ENCODE data around the gene NHLRC1. TPM values are rescaled to one million over a fixed set of nuclear protein-coding genes. Genes with fewer than 3 reads are reported as not detected.

NHLRC1 gene
- polyA plus RNA-seq, 2 donors, result 0.79 to 1.4 TPM

GRCh38 chr6:18096423-18096822, 26.1 kb downstream of the NHLRC1 start:
- Histone ChIP-seq H3K36me3 (ENCODE audit: control insufficient read depth in 2 of 2, insufficient read depth in 2 of 2, low read length in 1 of 2) (no peaks in the 10 kb centered on the region), H3K4me1 (ENCODE audit: control insufficient read depth in 2 of 2, insufficient read depth in 2 of 2, low read length in 1 of 2) (no peaks in the 10 kb centered on the region), H3K9me3 (ENCODE audit: control insufficient read depth in 2 of 2, insufficient read depth in 1 of 2, low read depth in 1 of 2, low read length in 1 of 2) (no peaks in the 10 kb centered on the region), H3K27ac (ENCODE audit: low read depth in 2 of 2, low read length in 1 of 2) (no peak overlapping the region), H3K27me3 (ENCODE audit: control insufficient read depth in 1 of 2, insufficient read depth in 2 of 2, low read length in 2 of 2) (no peaks in the 10 kb centered on the region), H3K4me3 (ENCODE audit: low read depth in 1 of 2, low read length in 2 of 2) (no peak overlapping the region)
- 84 to 87% methylated on average over 3 of the region's 3 CpGs for WGBS, 2 donors

GRCh38 chr6:18091382-18091781, 31.1 kb downstream of the NHLRC1 start:
- Histone ChIP-seq H3K4me3 (ENCODE audit: low read depth in 1 of 2, low read length in 2 of 2) (no peak overlapping the region), H3K27me3 (ENCODE audit: control insufficient read depth in 1 of 2, insufficient read depth in 2 of 2, low read length in 2 of 2) (no peaks in the 10 kb centered on the region), H3K27ac (ENCODE audit: low read depth in 2 of 2, low read length in 1 of 2) (peak overlapping the region in 1 of 2 donors; percentile 30), H3K4me1 (ENCODE audit: control insufficient read depth in 2 of 2, insufficient read depth in 2 of 2, low read length in 1 of 2) (peaks cover 0 to 2% of the 10 kb centered on the region in 2 donors), H3K36me3 (ENCODE audit: control insufficient read depth in 2 of 2, insufficient read depth in 2 of 2, low read length in 1 of 2) (no peaks in the 10 kb centered on the region), H3K9me3 (ENCODE audit: control insufficient read depth in 2 of 2, insufficient read depth in 1 of 2, low read depth in 1 of 2, low read length in 1 of 2) (no peaks in the 10 kb centered on the region)
- 53 to 61% methylated on average over 1 of the region's 1 CpG for WGBS, 2 donors

GRCh38 chr6:18090349-18090786, 32.1 kb downstream of the NHLRC1 start:
- WGBS, 2 donors, result 75 to 82% methylated on average over 1 of the region's 1 CpG
- no peak overlapping the region for H3K4me3 ChIP-seq (ENCODE audit: low read depth in 1 of 2, low read length in 2 of 2)
- H3K9me3 ChIP-seq (ENCODE audit: control insufficient read depth in 2 of 2, insufficient read depth in 1 of 2, low read depth in 1 of 2, low read length in 1 of 2), result no peaks in the 10 kb centered on the region
- peaks cover 0 to 2% of the 10 kb centered on the region in 2 donors for H3K4me1 ChIP-seq (ENCODE audit: control insufficient read depth in 2 of 2, insufficient read depth in 2 of 2, low read length in 1 of 2)
- no peaks in the 10 kb centered on the region for H3K36me3 ChIP-seq (ENCODE audit: control insufficient read depth in 2 of 2, insufficient read depth in 2 of 2, low read length in 1 of 2)
- H3K27me3 ChIP-seq (ENCODE audit: control insufficient read depth in 1 of 2, insufficient read depth in 2 of 2, low read length in 2 of 2), result no peaks in the 10 kb centered on the region
- no peak overlapping the region for H3K27ac ChIP-seq (ENCODE audit: low read depth in 2 of 2, low read length in 1 of 2)

GRCh38 chr6:18088419-18089296, 33.8 kb downstream of the NHLRC1 start:
- Histone ChIP-seq H3K27ac (ENCODE audit: low read depth in 2 of 2, low read length in 1 of 2) (no peak overlapping the region), H3K4me3 (ENCODE audit: low read depth in 1 of 2, low read length in 2 of 2) (no peak overlapping the region), H3K36me3 (ENCODE audit: control insufficient read depth in 2 of 2, insufficient read depth in 2 of 2, low read length in 1 of 2) (no peaks in the 10 kb centered on the region), H3K9me3 (ENCODE audit: control insufficient read depth in 2 of 2, insufficient read depth in 1 of 2, low read depth in 1 of 2, low read length in 1 of 2) (no peaks in the 10 kb centered on the region), H3K27me3 (ENCODE audit: control insufficient read depth in 1 of 2, insufficient read depth in 2 of 2, low read length in 2 of 2) (no peaks in the 10 kb centered on the region), H3K4me1 (ENCODE audit: control insufficient read depth in 2 of 2, insufficient read depth in 2 of 2, low read length in 1 of 2) (peaks cover 0 to 2% of the 10 kb centered on the region in 2 donors)
- 75 to 86% methylated on average over 5 of the region's 5 CpGs for WGBS, 2 donors

- peaks cover 0 to 2% of the 10 kb centered on the region in 2 donors for H3K4me1 ChIP-seq (ENCODE audit: control insufficient read depth in 2 of 2, insufficient read depth in 2 of 2, low read length in 1 of 2)
- H3K36me3 ChIP-seq (ENCODE audit: control insufficient read depth in 2 of 2, insufficient read depth in 2 of 2, low read length in 1 of 2), result no peaks in the 10 kb centered on the region
- no peak overlapping the region for H3K27ac ChIP-seq (ENCODE audit: low read depth in 2 of 2, low read length in 1 of 2)
- no peak overlapping the region for H3K4me3 ChIP-seq (ENCODE audit: low read depth in 1 of 2, low read length in 2 of 2)
- H3K9me3 ChIP-seq (ENCODE audit: control insufficient read depth in 2 of 2, insufficient read depth in 1 of 2, low read depth in 1 of 2, low read length in 1 of 2), result no peaks in the 10 kb centered on the region
- no peaks in the 10 kb centered on the region for H3K27me3 ChIP-seq (ENCODE audit: control insufficient read depth in 1 of 2, insufficient read depth in 2 of 2, low read length in 2 of 2)
- 80 to 84% methylated on average over 5 of the region's 5 CpGs for WGBS, 2 donors
These were observed 34.9 kb downstream of the NHLRC1 start for GRCh38 chr6:18087396-18088165.

GRCh38 chr6:18081025-18081668, 41.3 kb downstream of the NHLRC1 start:
- WGBS, 2 donors, result 83 to 87% methylated on average over 11 of the region's 11 CpGs
- Histone ChIP-seq H3K4me3 (ENCODE audit: low read depth in 1 of 2, low read length in 2 of 2) (no peak overlapping the region), H3K9me3 (ENCODE audit: control insufficient read depth in 2 of 2, insufficient read depth in 1 of 2, low read depth in 1 of 2, low read length in 1 of 2) (no peaks in the 10 kb centered on the region)

GRCh38 chr6:18080544-18080943, 41.9 kb downstream of the NHLRC1 start:
- Histone ChIP-seq H3K4me3 (ENCODE audit: low read depth in 1 of 2, low read length in 2 of 2) (no peak overlapping the region), H3K27ac (ENCODE audit: low read depth in 2 of 2, low read length in 1 of 2) (no peak overlapping the region), H3K4me1 (ENCODE audit: control insufficient read depth in 2 of 2, insufficient read depth in 2 of 2, low read length in 1 of 2) (no peaks in the 10 kb centered on the region), H3K27me3 (ENCODE audit: control insufficient read depth in 1 of 2, insufficient read depth in 2 of 2, low read length in 2 of 2) (no peaks in the 10 kb centered on the region), H3K36me3 (ENCODE audit: control insufficient read depth in 2 of 2, insufficient read depth in 2 of 2, low read length in 1 of 2) (no peaks in the 10 kb centered on the region), H3K9me3 (ENCODE audit: control insufficient read depth in 2 of 2, insufficient read depth in 1 of 2, low read depth in 1 of 2, low read length in 1 of 2) (no peaks in the 10 kb centered on the region)
- 90% methylated on average over 4 of the region's 4 CpGs for WGBS, 2 donors

More at GRCh38 chr6:18081025-18081668, 41.3 kb downstream of the NHLRC1 start:
- no peaks in the 10 kb centered on the region for H3K27me3 ChIP-seq (ENCODE audit: control insufficient read depth in 1 of 2, insufficient read depth in 2 of 2, low read length in 2 of 2)
- no peaks in the 10 kb centered on the region for H3K4me1 ChIP-seq (ENCODE audit: control insufficient read depth in 2 of 2, insufficient read depth in 2 of 2, low read length in 1 of 2)
- H3K27ac ChIP-seq (ENCODE audit: low read depth in 2 of 2, low read length in 1 of 2), result no peak overlapping the region
- H3K36me3 ChIP-seq (ENCODE audit: control insufficient read depth in 2 of 2, insufficient read depth in 2 of 2, low read length in 1 of 2), result no peaks in the 10 kb centered on the region

- H3K4me3 ChIP-seq (ENCODE audit: low read depth in 1 of 2, low read length in 2 of 2), result no peak overlapping the region
- WGBS, 2 donors, result 85 to 91% methylated on average over 3 of the region's 3 CpGs
- no peaks in the 10 kb centered on the region for H3K9me3 ChIP-seq (ENCODE audit: control insufficient read depth in 2 of 2, insufficient read depth in 1 of 2, low read depth in 1 of 2, low read length in 1 of 2)
- H3K4me1 ChIP-seq (ENCODE audit: control insufficient read depth in 2 of 2, insufficient read depth in 2 of 2, low read length in 1 of 2), result no peaks in the 10 kb centered on the region
- no peaks in the 10 kb centered on the region for H3K27me3 ChIP-seq (ENCODE audit: control insufficient read depth in 1 of 2, insufficient read depth in 2 of 2, low read length in 2 of 2)
- H3K27ac ChIP-seq (ENCODE audit: low read depth in 2 of 2, low read length in 1 of 2), result no peak overlapping the region
- H3K36me3 ChIP-seq (ENCODE audit: control insufficient read depth in 2 of 2, insufficient read depth in 2 of 2, low read length in 1 of 2), result no peaks in the 10 kb centered on the region
These were observed 43.6 kb downstream of the NHLRC1 start for GRCh38 chr6:18078866-18079265.

- WGBS, 2 donors, result 93 to 94% methylated on average over 4 of the region's 4 CpGs
- no peak overlapping the region for H3K4me3 ChIP-seq (ENCODE audit: low read depth in 1 of 2, low read length in 2 of 2)
- H3K27ac ChIP-seq (ENCODE audit: low read depth in 2 of 2, low read length in 1 of 2), result no peak overlapping the region
- H3K9me3 ChIP-seq (ENCODE audit: control insufficient read depth in 2 of 2, insufficient read depth in 1 of 2, low read depth in 1 of 2, low read length in 1 of 2), result no peaks in the 10 kb centered on the region
- H3K36me3 ChIP-seq (ENCODE audit: control insufficient read depth in 2 of 2, insufficient read depth in 2 of 2, low read length in 1 of 2), result no peaks in the 10 kb centered on the region
- no peaks in the 10 kb centered on the region for H3K27me3 ChIP-seq (ENCODE audit: control insufficient read depth in 1 of 2, insufficient read depth in 2 of 2, low read length in 2 of 2)
- peaks cover 0 to 2% of the 10 kb centered on the region in 2 donors for H3K4me1 ChIP-seq (ENCODE audit: control insufficient read depth in 2 of 2, insufficient read depth in 2 of 2, low read length in 1 of 2)
These were observed 46.2 kb downstream of the NHLRC1 start for GRCh38 chr6:18076231-18076630.

Data from esophagus (tissue), 2 donors.